Activated CD4-positive, alpha-beta T cell treated with anti-CD3 and anti-CD28 coated beads, Interleukin-2, amount 50 U/mL, for 48 hours (primary cell): ENCODE data around the gene ZNRF3.
"Not testable (repeated sequence)": the region's sequence is repeated elsewhere in the genome, so short reads cannot be mapped to it uniquely, and the experiment has no call there.

Experiments used
- DNase-seq, 2 experiments: peaks; one replicate each; pipeline ENCODE4 v3.0.0-alpha.2; 2020

The ZNRF3 gene

GRCh38 chr22:28884747-28885350 lies 1.5 kb downstream of the ZNRF3 start:
- no peak for DNase-seq

GRCh38 chr22:28885939-28886338 lies 2.6 kb downstream of the ZNRF3 start:
- DNase-seq: no peak

- DNase-seq: not testable (repeated sequence)
These were observed 3.3 kb downstream of the ZNRF3 start for GRCh38 chr22:28886679-28887078.

GRCh38 chr22:28887725-28888459 lies 4.5 kb downstream of the ZNRF3 start:
- no peak for DNase-seq

GRCh38 chr22:28889478-28890024 lies 6.2 kb downstream of the ZNRF3 start:
- DNase-seq: no peak

- no peak for DNase-seq
These were observed 7.9 kb downstream of the ZNRF3 start for GRCh38 chr22:28891156-28891733.

GRCh38 chr22:28892175-28892731 lies 8.9 kb downstream of the ZNRF3 start:
- DNase-seq: no peak

GRCh38 chr22:28893810-28894209 lies 10.4 kb downstream of the ZNRF3 start:
- DNase-seq: no peak

- DNase-seq: no peak
These were observed 11.0 kb downstream of the ZNRF3 start for GRCh38 chr22:28894334-28894733.

- no peak for DNase-seq
These were observed 11.4 kb downstream of the ZNRF3 start for GRCh38 chr22:28894807-28895206.

- DNase-seq: no peak
These were observed 13.2 kb downstream of the ZNRF3 start for GRCh38 chr22:28896611-28897010.

GRCh38 chr22:28898233-28898629 lies 14.9 kb downstream of the ZNRF3 start:
- no peak for DNase-seq

- DNase-seq: peak; percentile 10 to 28
These were observed 16.0 kb downstream of the ZNRF3 start for GRCh38 chr22:28899199-28899853.

GRCh38 chr22:28900379-28900925 lies 17.1 kb downstream of the ZNRF3 start:
- no peak for DNase-seq

- no peak for DNase-seq
These were observed 19.1 kb downstream of the ZNRF3 start for GRCh38 chr22:28902490-28902889.

GRCh38 chr22:28903080-28903479 lies 19.7 kb downstream of the ZNRF3 start:
- no peak for DNase-seq

GRCh38 chr22:28903729-28904128 lies 20.4 kb downstream of the ZNRF3 start:
- DNase-seq: no peak

GRCh38 chr22:28904211-28904896 lies 21.0 kb downstream of the ZNRF3 start:
- no peak for DNase-seq

- no peak for DNase-seq
These were observed 22.0 kb downstream of the ZNRF3 start for GRCh38 chr22:28905256-28905832.

- no peak for DNase-seq
These were observed 22.9 kb downstream of the ZNRF3 start for GRCh38 chr22:28906312-28906711.

GRCh38 chr22:28907311-28908008 lies 24.1 kb downstream of the ZNRF3 start:
- DNase-seq: peak; percentile 69 to 80
